Measurements from ENCODE around the gene MARS1.

Gene MARS1

GRCh38 chr12:57534250-57534649 lies 46.4 kb downstream of the MARS1 start:
- no peak for DNase-seq

- DNase-seq: no peak
Observed at GRCh38 chr12:57534991-57535543, 47.2 kb downstream of the MARS1 start.

- no peak for DNase-seq
Observed at GRCh38 chr12:57535764-57536596, 48.1 kb downstream of the MARS1 start.

GRCh38 chr12:57536597-57536942 lies 48.7 kb downstream of the MARS1 start:
- no peak for DNase-seq

- no peak for DNase-seq
Observed at GRCh38 chr12:57539134-57539768, 51.4 kb downstream of the MARS1 start.

GRCh38 chr12:57541001-57541400 lies 53.1 kb downstream of the MARS1 start:
- DNase-seq: no peak

- DNase-seq: no peak
Observed at GRCh38 chr12:57541717-57542116, 53.8 kb downstream of the MARS1 start.

- no peak for DNase-seq
Observed at GRCh38 chr12:57543581-57543980, 55.7 kb downstream of the MARS1 start.

- no peak for DNase-seq
Observed at GRCh38 chr12:57545809-57546437, 58.1 kb downstream of the MARS1 start.

- peak; percentile 98 for DNase-seq
Observed at GRCh38 chr12:57546438-57547287, 58.8 kb downstream of the MARS1 start, which contains the start of gene DCTN2. Gene DCTN2, minus strand, starts transcription at chr12:57547192. Its CDS starts 129 bp downstream, at chr12:57547063.

GRCh38 chr12:57547288-57548012 lies 59.6 kb downstream of the MARS1 start:
- no peak for DNase-seq

- DNase-seq: no peak
Observed at GRCh38 chr12:57548013-57548315, 60.1 kb downstream of the MARS1 start.

- DNase-seq: no peak
Observed at GRCh38 chr12:57548488-57548887, 60.6 kb downstream of the MARS1 start.

- no peak for DNase-seq
Observed at GRCh38 chr12:57549203-57549908, 61.5 kb downstream of the MARS1 start.

GRCh38 chr12:57549909-57550640 lies 62.2 kb downstream of the MARS1 start, which contains the start of gene KIF5A:
Gene KIF5A, plus strand, starts transcription at chr12:57550044. Its CDS starts 228 bp downstream, at chr12:57550272.
- no peak for DNase-seq

GRCh38 chr12:57550641-57551549 lies 63.0 kb downstream of the MARS1 start:
- DNase-seq: no peak

GRCh38 chr12:57551637-57552305 lies 63.9 kb downstream of the MARS1 start:
- DNase-seq: no peak

- no peak for DNase-seq
Observed at GRCh38 chr12:57552306-57552651, 64.4 kb downstream of the MARS1 start.

GRCh38 chr12:57552835-57553313 lies 65.0 kb downstream of the MARS1 start:
- DNase-seq: no peak

All from right hindlimb (tissue), 1 donor.